ENCODE measurements around the gene SHB.

The SHB gene

DNA sequence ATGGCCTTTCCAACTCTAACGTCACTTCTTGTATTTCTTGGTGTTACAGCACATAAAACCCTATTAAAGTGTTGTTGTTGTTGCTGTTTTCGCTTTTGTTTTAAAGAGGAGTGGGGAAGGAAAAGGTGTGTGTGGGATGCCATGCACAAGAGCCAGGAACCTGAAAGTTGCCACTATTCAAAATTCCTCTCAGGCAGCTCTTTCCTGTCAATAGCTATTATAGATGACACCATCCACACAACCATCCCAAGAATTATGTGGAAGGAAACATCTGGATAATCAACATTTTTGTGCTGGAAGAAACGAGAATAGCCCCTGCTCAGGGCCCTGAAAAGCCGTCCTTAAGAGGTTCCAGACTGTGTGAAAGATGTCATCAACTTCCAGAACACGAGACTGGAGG is 79.3 kb downstream of the SHB start:
- DNase-seq (ENCODE audit: low spot score), result no peak

DNA sequence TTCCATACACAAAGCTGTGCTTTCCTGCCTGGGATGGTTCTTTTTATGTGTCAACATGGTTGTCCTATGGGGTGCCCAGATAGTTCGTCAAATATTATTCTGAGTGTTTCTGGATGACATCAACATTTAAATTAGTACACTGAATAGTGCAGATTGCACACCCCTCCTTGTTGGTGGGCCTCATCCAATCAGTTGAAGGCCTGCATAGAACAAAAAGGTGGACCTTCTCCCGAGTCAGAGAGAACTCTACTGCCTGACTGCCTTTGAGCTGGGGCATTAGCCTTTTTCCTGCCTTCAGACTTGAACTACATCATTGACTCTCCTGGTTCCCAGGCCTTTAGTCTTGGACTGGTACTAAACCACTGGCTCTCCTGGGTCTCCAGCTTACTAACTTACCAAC is 80.4 kb downstream of the SHB start:
- no peak for DNase-seq (ENCODE audit: low spot score)

DNA sequence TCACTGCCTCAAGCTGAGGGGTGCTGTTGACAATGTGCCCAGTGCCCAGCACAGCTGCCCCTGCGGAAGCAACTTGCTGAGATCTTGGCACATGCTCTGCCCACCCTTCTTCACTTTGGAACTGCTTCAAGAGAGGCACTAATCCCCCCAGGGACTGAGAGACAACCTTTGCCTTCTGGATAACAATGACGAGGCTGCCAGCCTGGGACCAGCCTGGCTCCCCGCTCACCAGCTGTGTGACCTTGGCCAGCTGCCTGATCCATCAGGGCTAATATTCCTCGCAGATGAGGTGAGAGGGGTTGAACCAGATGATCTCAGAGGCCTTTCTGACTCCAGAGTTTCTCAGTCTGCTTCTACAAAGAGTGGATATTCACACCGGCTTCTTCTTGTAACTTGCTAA is 81.0 kb downstream of the SHB start:
- DNase-seq (ENCODE audit: low spot score), result no peak

DNA sequence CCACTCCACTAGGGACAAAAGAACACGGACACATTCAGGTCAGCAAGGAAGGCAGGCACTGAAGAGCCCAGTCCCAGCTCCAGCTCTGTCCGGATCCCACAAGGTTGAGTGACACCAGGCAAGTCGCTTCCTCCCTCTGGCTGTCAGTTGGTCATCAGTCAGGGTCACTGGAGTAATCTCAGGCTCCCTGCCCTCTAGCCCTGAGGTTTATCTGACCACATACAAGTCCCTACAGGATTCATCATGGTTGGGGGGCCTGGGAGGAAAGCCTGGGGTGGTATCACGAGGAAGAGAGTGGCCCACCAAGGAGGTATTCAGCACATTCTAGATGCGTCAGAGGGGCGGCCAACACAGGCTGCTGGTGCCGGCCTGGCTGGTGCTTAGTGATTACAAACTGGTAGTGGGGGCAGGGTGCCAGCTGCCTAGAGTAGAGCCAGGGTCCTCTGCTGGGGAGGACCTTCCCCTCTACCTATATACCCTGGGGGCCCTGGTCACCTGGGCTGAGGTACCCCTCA is 81.5 kb downstream of the SHB start:
- no peak for DNase-seq (ENCODE audit: low spot score)

DNA sequence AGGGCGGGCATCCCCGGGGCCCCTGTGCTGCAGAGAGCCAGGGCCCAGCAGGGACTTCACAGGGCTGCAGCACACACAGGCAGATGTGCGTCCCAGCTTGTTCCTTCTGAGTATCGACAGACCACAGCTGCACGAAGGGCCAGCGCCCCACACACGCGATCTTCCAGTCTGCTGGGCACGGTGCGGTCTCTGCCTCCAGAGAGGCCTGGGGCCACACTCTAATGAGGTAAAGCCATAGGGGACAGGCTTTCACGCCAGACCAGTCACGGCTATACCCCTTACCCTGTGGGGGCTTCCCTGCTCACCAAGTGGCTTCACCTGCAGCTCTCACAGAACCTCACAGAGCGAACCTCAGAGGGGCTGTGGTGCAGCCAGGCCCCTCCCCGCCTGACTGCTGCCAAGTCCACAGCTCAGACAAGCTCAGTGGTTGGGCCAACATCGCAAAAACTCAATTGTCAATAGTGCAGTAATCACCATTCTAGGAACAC is 82.2 kb downstream of the SHB start:
- DNase-seq (ENCODE audit: low spot score), result no peak

DNA sequence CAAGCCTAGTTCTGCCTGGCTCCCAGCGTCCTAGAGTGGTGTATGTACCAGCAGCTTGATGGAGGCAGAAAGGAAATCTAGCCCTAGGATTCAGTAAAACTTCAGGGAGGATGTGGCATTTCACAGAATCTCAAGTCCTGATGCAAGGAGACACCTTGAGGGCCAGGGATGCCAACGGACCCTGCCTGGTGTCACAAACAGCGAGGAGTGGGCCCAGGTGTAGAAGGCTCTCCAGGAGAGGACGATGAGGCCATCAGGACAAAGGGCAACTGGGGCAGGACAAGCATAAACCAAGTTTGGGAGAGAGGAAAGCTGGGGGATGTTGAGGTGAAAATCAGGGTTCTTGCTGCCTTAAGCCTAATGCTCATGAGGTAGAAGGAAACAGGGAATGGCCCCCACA is 83.0 kb downstream of the SHB start:
- DNase-seq (ENCODE audit: low spot score), result no peak

DNA sequence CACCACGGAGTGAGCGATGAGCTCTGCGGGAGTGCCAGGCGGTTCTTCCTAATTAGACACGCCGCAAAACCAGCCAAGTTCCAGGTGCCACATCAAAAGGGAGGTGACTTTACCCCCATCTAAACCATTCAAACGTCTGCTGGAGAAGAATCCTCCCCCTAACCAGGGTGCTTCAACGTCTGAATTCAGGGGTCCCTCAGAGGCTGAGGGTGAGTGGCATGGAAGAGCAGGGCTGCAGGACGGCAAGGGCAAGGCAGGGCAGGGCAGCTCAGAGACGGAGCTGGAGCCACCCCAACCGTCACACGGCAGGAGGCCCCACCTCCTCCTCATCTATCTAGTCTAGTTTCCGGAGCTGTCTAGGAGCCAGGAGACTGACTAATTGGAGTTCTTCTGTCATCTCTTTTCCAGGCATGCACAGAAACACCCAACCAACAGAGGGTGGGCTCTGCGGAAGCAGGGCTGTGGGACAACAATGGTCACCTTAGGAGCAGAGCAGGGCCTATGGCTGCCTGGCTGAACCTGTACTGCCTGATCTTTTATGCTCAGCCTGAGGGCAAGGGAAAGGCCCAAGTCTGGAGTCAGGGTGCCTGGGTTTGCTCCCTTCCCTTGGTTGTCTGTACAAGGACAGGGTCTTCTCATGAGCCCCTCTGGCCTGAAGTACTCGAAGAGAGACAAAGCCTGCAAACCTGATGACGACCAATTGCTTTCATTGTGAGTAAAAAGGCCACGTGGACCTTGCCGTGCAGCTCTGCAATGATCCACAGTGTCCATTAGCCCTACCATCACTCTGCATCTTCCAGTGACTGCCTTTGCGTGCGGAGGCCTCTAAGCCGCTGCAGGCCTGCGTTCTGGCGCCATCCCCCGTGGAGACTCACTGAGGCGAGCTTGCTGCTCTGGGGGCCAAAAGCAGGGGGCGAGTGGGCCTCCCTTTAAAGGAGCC is 84.1 kb downstream of the SHB start:
- no peak for DNase-seq (ENCODE audit: low spot score)

DNA sequence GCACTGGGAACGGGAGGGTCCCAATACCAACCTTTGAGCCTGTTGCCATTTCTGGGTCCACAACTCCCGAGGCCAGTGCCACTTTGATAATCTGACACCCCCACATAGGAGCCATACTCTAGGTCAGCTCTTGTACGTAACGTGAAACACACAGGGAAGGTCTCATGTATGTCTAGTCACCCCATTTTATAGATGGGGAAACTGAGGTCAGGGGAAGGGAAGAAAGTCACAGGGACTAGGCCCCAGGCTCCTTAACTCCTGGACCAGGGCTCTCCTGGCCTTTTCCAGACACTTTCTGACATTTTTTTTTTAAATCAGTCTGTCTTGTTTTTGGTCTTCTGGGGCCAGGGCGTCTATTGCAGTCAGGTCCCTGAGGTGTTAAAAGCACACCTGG is 84.8 kb downstream of the SHB start:
- DNase-seq (ENCODE audit: low spot score), result no peak

DNA sequence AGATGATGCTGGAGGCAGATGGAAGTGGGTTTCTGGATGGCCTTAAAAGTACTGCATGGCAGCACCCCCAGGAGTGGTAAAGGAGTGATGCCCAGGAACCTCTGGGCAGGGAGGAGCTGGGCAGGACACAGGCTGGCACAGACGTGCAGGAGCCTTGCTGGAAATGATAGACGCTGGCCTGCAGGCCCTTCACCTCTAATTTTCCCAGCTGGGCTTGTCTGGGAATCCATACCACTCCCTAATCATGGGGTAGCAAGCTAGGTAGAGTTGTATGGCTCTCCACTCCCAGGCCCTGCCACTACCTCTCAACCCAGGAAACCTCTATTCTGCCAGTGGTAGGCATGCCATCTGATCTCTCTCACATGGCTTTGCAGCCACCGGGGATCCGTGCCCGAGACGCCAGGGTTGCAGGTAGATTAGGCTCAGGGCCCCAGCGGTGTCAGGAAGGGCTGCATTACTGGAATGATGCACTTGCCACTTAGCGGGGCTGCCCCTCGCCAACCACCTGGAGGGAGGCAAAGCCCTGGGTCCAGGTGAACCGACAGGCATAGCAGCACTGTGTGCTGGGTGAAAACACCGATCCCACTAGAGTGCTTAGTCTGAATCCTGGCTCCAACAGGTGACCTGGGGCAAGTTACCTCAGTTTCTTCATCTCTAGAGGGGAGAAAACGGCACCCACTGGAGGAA is 85.5 kb downstream of the SHB start:
- no peak for DNase-seq (ENCODE audit: low spot score)

DNA sequence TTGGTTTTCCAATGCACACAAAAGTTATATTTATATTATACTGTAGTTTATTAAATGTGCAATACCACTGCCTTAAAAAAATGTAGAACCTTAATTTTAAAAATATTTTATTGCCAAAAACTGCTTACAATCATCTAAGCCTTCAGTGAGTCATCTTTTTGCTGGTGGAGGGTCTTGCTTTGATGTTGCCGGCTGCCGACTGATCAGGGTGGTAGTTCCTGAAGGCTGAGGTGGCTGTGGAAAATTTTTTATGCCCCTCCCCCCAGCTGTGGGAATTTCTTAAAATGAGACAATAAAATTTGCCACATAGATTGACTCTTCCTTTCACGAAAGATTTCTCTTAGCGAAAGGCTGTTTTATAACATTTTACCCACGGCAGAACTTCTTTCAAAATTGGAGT is 89.2 kb downstream of the SHB start:
- no peak for DNase-seq (ENCODE audit: low spot score)

DNA sequence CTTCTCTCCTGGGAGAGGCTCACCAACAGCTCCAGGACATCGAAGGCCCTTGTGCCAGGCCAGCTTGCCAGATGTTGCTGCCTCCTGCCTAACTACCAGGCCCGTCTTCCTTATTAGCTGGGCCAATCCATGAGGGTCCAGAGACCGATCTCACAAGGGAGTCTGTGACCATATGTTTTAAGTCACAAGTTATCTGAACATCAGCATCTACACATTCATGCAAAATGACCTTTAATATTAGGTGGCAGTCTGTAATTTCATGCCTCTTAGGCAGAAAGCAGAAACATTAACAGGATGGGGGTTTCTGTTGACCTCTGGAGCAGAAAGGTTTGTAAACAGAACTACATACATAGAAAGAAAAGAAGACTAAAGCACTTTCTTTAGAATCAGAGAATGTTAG is 90.0 kb downstream of the SHB start:
- no peak for DNase-seq (ENCODE audit: low spot score)

DNA sequence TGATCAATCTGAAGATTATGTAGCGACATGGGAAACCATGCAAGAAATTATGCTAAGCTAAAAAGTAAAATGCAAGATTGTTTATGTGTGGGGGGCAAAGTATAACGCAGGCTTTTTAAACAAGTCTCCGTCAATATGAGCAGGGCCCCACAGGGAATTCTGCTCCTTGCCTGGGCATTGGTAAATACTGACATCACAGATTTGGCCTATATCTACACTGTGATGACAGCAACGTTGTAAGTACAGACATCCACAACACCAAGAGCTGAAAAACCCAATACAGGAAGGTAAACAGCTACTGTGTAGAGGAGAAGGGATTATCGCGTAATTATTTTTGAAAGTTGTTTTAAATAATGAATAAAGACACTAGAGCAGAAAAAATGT is 90.6 kb downstream of the SHB start:
- DNase-seq (ENCODE audit: low spot score), result no peak

DNA sequence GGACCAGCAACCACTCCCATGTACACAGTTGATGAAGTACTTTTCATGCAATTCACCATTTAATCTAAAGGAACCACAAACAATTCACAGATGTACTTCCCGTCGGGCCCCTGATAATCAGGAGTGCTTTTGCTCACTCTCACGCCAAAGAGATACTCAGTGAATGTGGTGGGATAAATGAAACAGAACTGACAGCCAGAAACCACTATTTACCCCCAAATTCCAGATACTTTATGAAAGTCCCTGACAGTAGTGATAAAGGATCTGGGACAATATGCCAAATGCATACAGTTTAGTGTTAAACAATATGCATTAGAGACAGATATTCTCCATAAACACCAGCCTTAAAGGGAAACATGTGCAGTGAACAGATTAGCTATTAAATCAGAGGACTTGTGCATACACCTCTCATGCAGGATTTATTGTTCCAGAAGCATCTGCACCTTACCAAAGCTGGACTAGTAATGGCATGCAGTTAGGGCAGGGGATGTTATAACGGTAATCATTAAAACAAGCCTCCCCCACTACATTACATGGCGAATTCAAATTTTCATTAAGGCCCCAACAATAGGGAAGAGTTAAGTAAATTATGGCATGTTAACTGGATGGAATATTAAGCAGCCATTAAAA is 91.1 kb downstream of the SHB start:
- no peak for DNase-seq (ENCODE audit: low spot score)

DNA sequence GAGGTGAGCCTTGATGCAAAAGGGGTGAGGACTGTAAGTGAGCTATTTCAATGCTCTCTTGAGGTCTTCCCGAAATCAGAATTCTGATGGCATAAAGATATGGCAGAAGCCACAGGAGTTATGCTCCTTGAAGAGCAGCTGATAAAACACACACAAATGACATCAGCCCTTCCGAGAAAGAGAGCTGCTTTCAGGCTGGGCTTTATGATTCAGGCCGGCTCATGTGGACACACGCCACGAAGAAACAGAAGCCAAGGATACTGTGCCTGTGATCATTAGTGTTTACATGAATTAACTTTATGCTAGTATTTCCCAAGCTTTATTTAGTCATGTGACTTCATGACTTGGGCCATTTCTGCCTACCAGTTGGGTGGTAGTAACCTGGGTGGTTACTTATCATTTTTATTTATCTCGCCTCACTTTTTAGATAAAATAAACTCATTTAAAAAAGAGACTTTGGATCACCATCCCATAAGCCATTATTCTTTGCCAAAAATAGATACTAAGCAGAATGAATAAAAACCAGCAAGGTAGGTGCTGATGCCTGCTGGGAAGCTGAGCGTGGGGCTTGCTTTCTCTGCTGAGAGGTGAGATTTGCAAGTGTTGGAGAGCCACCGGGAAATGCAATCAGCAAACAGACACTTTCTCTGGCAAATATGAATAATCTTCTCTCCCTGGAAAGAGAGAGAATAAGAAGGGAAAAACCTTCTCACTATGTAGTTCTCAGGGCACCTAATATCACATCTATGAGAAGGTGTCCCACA is 92.1 kb downstream of the SHB start:
- no peak for DNase-seq (ENCODE audit: low spot score)

DNA sequence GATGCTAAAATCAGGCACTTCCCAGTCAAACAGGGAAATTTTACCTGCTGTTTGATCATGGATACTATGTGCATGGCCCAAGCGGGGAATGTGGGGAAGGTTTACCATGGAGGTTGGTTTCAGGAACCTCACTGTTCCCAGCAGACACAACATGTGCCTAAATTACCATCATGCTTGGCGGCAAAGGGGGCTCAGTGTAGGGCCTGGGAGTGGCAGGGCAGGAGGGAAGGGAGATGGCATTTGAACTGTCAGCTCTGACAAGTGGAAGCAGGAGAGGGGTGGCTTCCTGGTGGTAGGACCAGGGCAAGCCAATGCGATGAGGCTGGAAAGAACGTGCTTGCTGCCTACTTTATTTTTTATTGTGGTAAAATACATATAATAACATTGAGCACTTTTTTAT is 93.4 kb downstream of the SHB start:
- DNase-seq (ENCODE audit: low spot score), result no peak

DNA sequence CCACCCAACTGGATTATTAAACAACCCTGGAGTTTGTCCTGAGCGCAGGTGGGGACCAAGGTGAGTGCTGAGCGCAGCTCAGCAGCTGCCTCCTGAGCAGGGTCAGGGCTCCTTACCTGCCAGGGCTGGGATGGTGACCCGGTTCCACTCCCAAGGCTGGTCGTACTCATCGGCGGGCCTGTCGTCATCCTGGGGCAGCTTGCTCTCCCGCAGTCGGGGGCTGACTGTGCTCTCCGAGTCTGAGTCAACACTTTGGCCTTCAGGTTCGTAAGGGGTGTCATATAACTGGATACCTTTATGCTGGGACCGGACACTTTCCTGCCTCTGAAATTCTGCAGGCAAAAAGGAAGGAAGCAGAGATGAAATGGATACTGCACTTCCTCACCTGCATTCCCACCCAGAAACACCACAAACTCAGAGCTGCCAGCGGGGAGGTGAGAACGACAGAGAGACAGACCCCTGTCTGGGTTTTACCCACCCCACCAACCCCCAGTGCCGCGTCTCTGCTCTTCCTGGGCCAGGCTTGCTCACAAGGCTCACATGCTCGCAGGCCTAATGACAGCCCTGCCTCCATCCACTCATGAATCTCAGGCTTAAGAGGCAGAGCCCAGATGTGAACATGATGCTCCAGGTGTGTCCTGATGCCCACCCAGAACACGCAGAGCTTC is 94.4 kb downstream of the SHB start:
- no peak for DNase-seq (ENCODE audit: low spot score)

DNA sequence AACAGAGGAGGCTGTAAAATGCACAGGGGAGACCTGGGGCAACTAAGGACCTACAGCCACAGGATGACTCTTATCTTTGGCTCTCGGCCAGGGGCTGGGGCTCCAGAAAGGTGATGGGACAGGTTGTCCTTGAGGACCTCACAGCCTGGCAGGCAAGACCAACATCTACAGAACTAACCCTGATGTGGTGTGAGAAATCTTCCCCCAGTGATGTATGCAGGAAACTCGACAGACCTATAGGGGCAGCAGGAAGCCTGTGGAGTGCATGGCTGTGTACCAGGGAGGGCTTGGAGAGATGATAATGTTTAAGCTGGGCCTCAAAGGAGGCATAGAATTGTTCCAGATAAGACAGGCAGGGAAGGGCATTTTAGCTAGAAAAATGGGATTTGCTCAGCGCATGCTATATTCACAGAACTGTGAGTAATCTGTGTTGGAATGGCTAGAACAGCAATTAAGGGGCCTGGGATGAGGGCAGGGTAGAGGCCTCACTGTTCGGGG is 96.6 kb downstream of the SHB start:
- no peak for DNase-seq (ENCODE audit: low spot score)

DNA sequence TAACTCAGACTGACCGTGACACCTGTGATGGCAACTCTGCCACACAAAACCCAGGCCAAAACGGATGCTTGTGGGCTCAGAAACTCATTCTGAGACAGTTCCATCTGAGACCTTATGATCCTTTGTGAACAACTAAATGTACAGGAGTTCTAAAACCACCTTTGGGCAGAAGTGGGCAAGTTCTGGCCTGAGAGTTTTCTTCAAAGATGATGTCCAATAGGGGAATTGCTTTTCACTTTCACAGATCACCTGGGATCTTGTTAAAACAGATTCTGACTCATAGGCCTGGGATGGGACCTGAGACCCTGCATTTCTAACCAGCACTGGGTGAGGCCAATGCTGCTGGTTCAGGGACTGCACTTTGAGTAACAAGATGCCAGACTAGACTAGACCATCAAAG is 97.3 kb downstream of the SHB start:
- DNase-seq (ENCODE audit: low spot score), result no peak

DNA sequence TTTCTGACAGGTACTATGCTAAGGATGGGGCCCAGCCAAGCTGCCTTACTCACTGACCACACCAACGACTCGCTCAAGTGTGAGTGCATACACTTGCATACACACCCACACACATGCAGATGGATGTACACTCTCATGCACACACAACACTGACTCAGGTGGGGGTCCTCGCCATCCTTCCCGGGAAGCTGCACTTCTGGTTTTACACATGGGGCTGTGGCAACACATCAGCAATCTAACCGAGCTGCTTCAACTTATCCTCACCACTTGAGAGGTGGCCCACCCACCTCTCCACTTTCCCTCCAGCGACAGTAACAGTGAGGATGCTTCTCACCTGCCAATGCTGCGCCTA is 97.9 kb downstream of the SHB start:
- DNase-seq (ENCODE audit: low spot score), result no peak

DNA sequence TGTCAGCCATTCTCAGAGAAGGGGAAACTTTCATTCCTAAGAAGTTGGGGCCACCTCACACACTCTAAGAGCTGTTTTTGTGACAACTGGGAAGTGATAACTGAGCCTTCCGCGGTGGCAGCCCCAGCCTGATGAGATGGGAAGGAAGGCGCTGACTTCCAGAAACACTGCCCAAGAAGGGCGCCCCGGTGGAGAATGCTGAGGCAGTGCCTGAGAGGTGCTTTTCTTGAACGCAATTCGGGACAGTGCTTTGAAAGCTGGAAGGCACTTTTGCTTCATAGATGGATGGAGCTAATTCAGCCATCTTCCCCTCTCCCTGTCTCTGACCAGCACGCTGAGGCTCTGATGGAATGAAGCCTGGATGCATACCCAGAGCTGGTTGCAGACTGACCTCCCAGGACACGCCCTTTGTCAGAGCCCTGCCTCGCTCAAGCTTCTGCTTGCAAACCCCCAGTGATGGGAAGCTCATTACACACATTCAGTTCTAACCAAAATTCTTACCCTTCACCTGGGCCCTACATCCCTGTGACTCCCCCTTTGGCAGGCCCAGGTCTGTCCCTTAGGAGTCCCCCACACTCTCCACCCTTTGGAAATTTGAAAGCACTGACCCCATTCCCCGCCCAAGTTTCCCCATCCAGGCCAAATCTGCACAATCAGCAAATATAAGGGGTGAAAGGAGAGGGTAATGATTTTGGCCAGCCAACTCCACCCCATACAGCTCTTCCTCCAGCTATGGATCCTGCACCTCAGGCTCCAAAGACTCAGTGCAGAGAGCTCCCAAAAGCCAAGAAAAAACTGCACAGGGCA is 98.5 kb downstream of the SHB start:
- DNase-seq (ENCODE audit: low spot score), result no peak
